MM.1S (cell line): ENCODE data around the gene SHOC2.

Experiments
- CTCF ChIP-seq: fragments of 300-600 bp; sonication (generic); IDR thresholded peaks from 2 replicates; pipeline ENCODE4 v1.5.1; 2016; ENCODE audit warnings: antibody characterized with exemption, low read length, mixed read lengths
- EZH2 ChIP-seq: fragments of 300-600 bp; sonication (generic); optimal IDR thresholded peaks from 2 replicates; pipeline ENCODE3; 2017; ENCODE audit warnings: low read depth, mild to moderate bottlenecking, antibody characterized with exemption, low read length, mixed read lengths

GRCh38 chr10:110914431-110914830 lies 5.0 kb upstream of the SHOC2 start:
- TF ChIP-seq CTCF (no peak), EZH2 (no peak)
